HG03575 (cell line): ENCODE measurements around the gene NUP54.

Source experiments
- ATAC-seq: cut with Tn5 transposase; IDR thresholded peaks from one replicate; pipeline ENCODE4 v1.9.1; 2021; ENCODE audit not compliant: unreplicated experiment, insufficient number of reproducible peaks, low FRiP score; ENCODE audit errors: extremely low read depth

The NUP54 gene

GRCh38 chr4:76078033-76078613 is 70.1 kb downstream of the NUP54 start:
- no peak for ATAC-seq

DNA sequence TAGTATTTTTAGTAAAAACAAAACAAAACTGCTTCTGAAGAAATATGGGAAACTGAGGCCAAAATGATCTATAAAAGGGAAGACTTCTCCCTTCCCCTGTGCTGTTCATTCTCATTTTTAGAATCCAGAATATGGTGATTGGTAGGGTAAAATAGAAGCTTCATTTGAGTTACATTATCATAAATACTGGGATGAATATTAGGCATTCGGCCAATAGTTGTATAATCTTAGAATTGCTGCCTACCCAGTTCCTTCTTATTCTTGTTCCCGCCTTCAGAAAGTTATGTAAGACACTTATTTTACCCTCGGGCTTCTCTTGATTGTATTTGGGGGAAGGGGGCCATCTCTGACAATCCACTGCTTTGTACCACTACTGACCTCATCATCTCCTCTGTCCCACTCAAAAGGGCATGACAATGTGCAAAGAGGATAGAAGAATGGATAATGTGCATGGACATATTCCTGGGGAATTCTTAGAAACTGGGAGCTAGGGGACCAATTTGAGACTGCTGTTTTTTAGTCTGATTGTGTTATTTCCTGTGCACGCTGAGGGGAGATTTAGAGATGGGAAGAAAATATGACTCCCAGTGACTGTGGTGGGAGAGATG is 73.1 kb downstream of the NUP54 start:
- no peak for ATAC-seq

- ATAC-seq: no peak
Observed at GRCh38 chr4:76074468-76074867, 73.7 kb downstream of the NUP54 start, which contains the start of gene ART3. Gene ART3 (plus strand): TSS chr4:76074709. CDS start chr4:76075890, 1,181 bp downstream.

- ATAC-seq: no peak
Observed at GRCh38 chr4:76072760-76073159, 75.4 kb downstream of the NUP54 start.

DNA sequence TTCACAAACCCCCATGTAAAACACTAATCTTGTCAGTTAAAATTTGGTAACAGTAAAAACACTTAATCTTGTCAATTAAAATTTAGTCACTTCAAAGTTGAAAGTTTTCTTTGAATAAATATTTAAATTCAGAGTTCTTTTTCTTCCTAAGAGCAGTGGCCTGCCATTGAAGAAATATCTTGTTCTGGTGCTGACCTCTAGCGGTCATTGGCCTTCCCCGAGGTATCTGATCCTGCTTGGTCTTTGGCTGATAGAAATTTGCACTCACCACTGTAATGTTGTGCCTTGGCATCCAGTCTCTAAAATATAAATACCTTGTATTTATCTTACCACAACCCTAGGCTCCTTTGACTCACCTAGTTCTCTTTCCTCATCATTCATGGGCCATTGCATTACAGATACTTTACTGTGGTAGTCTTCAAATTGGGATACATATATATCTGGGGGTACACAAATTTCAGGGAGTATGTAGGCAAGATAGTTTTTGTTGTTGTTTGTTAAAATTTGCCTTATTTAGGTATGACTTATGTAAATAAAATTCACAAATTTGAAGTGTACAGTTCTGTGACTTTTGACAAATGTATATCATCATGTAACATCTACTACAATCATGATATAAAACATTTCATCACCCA is 80.4 kb downstream of the NUP54 start:
- ATAC-seq: no peak

DNA sequence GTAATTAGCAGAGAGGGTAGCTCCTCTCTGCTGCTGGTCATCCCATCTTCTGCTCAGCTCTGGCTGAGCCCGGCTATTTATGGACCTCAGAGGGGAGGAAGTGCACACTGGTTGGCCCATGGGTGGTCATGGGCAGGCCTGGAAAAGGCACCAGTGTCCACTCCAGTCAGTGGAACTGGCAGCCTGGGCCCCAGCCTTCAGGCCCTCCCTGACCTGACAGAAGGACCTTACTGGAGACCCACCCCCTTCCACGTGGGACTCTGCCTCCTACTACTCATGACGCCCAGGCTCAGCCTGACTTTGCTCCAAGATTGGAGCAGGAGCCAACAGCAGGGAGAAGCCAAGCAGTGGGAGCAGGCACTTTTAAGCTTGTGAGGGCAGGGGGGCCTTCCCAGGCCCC is 81.7 kb downstream of the NUP54 start:
- ATAC-seq: no peak
